ENCODE measurements around the gene SCART1. TPM values are rescaled to one million over a fixed set of nuclear protein-coding genes. Genes with fewer than 3 reads are reported as not detected.
"Not testable (repeated sequence)": the region's sequence is repeated elsewhere in the genome, so short reads cannot be mapped to it uniquely, and the experiment has no call there.

SCART1 gene
- total RNA-seq, 1 donor from 2014 or later, result 3.6 TPM

GRCh38 chr10:133432789-133433188, 21.0 kb upstream of the SCART1 start:
- not testable (repeated sequence) for DNase-seq (ENCODE audit: low spot score)

GRCh38 chr10:133438711-133439273, 15.0 kb upstream of the SCART1 start:
- DNase-seq (ENCODE audit: low spot score), result peak; percentile 7

GRCh38 chr10:133439517-133440461, 14.0 kb upstream of the SCART1 start:
- DNase-seq (ENCODE audit: low spot score), result peak; percentile 8

- peak; percentile 8 for DNase-seq (ENCODE audit: low spot score)
Measured at GRCh38 chr10:133440633-133441285, 13.0 kb upstream of the SCART1 start.

GRCh38 chr10:133441356-133441755, 12.4 kb upstream of the SCART1 start:
- peak; percentile 7 for DNase-seq (ENCODE audit: low spot score)

- peak; percentile 8 for DNase-seq (ENCODE audit: low spot score)
Measured at GRCh38 chr10:133441780-133442179, 12.0 kb upstream of the SCART1 start.

DNA sequence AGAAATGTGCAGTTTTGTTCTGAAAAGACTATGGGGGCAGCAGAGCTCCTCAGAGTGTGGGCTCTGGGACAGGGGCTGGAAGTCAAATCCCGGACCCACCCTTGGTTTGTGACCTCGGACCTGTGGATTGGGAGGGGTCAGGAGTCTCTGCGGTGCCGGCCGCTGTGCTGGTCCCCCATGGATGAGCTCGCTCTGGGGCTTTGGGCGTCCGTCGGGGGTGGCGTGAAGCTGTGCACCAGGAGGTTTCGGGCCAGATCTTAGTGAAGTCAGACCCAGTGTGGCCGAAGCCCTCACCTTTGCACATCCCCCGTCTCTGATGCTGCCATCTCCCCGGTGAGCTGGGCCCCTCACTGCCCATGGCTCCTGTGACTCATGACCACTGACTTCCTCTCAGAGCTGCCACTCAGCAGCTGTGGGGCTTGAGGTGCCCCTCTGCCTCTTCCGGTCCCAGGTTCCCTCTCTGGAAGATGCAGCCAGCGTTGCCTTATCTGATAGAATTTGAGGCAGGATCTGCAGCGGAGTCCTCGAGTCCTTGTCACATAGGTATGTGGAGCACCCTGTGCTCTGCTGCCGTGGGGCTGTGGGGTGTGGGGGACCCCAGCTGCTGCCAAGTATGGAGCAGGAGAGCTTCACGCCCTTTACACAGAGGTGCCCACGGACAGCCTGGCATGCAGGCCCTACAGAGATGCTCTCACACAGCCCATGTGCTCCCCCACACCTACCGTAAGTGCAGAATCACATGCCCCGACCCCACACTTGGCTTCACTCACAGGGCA, 11.4 kb upstream of the SCART1 start:
- DNase-seq (ENCODE audit: low spot score), result peak; percentile 9

DNA sequence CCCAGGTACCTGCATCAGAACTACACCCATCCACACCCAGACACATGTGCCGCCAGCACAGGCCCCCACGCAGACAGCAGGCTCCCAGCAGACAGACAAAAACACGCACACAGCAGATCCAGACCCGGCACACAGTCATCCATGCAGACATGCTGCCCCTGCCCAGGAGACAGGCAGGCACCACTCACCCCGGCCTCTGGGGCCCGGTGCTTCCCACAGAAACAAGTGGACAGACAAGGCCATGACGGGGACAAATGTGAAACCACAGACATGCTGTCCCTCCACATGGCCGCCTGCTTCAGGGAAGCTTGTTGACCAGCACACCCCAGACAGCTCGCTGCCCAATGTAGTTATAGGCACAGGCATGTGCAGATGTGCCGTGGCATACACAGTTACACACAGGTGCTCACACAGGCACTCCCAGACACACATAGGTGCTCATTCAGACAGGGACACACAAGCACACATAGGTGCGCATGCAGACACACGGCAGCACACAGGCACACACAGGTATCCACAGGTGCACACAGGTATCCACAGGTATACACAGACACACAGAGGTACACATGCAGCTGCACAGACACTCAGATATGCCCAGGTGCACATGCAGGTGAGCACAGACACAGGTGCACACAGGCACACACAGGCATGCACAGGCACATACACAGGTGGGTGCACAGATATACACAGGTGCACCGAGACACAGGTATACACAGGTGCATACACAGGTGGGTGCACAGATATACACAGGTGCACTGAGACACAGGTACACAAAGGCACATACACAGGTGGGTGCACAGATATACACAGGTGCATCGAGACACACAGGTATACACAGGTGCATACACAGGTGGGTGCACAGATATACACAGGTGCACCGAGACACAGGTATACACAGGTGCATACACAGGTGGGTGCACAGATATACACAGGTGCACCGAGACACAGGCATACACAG, 10.5 kb upstream of the SCART1 start:
- DNase-seq (ENCODE audit: low spot score), result peak; percentile 8

GRCh38 chr10:133444342-133445267, 9.1 kb upstream of the SCART1 start:
- DNase-seq (ENCODE audit: low spot score), result peak; percentile 4

GRCh38 chr10:133445268-133445732, 8.4 kb upstream of the SCART1 start:
- DNase-seq (ENCODE audit: low spot score), result peak; percentile 9

DNA sequence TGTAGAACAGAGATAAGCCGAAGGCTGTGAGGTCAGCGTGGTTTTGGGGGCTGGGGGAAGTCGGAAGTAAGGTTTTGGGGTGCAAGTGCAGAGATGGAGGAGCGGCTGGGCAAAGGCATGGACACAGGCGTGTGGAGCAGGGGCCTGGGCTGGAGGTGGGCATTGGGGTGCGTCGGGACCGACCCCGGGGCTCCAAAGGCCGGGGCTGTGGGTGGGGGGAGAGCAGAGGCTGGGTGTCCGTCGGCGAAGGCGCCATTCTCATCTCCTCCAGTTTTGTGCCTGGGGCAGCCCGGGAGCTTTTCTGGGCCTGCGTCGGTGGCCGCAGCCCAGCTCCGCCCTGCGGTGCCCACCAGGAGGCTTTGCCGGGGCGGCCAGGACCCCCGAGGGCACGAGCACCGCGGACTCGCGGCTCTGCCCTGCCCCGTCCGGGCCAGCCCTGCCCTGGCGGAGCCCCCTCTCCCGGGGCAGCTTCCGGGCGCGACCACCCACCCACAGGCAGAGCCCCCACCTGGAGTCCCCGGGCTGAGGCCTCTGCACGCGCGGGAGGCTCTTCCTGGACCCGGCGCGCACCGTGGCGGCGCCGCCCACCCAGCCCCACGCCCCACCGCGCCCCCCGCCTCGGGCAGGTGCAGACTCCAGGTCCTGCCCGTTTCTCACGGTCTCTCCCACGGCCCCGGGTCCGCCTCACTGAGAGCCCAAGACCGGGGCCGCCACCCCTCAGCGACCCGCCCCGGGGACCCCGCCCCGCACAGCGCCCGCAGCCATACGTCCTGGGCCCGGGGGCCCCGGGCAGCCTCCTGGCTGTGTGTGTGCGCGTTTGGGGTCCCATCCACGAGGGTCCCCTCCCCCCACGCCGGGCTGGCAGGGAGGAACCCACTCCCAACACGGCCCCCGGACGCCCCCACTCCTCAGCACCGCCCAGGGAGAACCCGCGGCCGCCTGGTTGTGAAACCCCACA, 7.7 kb upstream of the SCART1 start:
- peak; percentile 6 for DNase-seq (ENCODE audit: low spot score)

DNA sequence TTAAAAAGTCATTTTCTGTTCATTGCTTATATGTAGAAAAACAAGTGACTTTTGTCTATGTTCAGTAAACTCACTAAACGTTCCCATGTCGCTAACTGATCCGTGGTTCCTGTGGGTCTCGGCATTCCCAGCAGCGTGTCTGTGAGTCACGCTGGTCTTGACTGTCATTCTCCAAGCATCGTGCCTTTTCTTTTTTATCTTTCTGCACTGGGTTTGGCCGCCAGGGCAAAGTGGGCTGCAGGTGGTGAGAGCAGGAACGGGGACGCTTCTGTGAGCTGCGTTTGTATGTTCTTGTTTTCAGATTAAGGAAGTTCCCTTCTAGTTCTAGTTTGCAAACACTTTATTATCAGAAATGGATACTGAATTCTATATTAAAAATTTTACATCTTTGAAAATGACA, 6.8 kb upstream of the SCART1 start:
- no peak for DNase-seq (ENCODE audit: low spot score)

GRCh38 chr10:133448120-133448519, 5.6 kb upstream of the SCART1 start:
- no peak for DNase-seq (ENCODE audit: low spot score)

DNA sequence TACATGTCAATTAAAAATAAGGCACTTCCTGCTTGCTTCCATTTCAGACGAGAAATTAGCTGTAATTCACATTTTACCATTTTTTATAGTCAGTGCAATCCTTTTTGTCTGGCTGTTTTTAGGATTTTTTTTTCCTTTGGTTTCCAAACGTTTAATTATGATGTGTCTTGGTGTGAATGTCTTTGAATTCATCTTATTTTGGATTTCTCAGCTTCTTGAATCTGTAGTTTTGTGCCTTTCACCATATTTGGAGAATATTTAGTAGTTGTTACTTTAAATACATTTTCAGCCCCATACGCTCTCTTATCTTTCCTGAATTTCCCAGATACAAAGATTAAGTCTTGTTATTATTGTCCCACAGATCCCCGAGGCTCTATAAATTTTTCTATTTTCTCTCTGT, 2.4 kb upstream of the SCART1 start:
- no peak for DNase-seq (ENCODE audit: low spot score)

GRCh38 chr10:133452453-133452852, 1.3 kb upstream of the SCART1 start:
- peak; percentile 3 for DNase-seq (ENCODE audit: low spot score)

- peak; percentile 7 for DNase-seq (ENCODE audit: low spot score)
Measured at GRCh38 chr10:133454204-133454893, 604 bp downstream of the SCART1 start.

- DNase-seq (ENCODE audit: low spot score), result peak; percentile 4
Measured at GRCh38 chr10:133455196-133455595, 1.5 kb downstream of the SCART1 start.

DNA sequence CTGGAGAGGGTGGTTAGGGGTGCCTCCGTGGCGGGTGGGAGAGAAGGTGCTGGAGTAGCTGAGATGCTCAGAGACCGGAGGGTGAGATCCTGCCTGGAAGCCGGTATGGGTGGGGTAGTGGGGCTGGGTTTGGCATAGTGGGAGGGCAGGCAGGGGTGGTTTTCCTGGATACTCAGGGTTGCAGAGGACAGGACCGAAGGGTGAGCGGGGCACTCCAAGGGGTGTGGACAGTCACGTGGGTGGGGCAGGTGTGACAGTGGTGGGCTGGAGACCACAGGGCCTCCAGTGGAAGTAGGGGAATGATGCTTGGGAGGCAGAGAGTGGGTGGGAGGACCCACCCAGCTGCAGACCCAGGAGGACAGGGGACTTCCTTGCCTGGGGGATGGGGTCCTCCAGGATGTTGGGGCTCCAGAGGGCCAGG, 1.9 kb downstream of the SCART1 start:
- peak; percentile 4 for DNase-seq (ENCODE audit: low spot score)

All from mucosa of gallbladder (tissue), 1 donor.